SK-N-SH treated with all-trans-retinoic acid at 6 μM for 48 hours (cell line): ENCODE data around the gene TBXAS1.

Source experiments
- BACH2 ChIP-seq: fragments of 250-450 bp; sonication (Bioruptor Pico); IDR thresholded peaks from 2 replicates; pipeline ENCODE4 v1.9.0; 2021; ENCODE audit warnings: mild to moderate bottlenecking, borderline replicate concordance
- GLIS3 ChIP-seq: fragments of 250-450 bp; sonication (Bioruptor Pico); IDR thresholded peaks from 2 replicates; pipeline ENCODE4 v1.5.0; 2020; ENCODE audit warnings: mild to moderate bottlenecking, moderate library complexity
- PATZ1 ChIP-seq: fragments of 250-450 bp; sonication (Bioruptor Pico); IDR thresholded peaks from 2 replicates; pipeline ENCODE4 v1.8.0; 2020; ENCODE audit warnings: mild to moderate bottlenecking, moderate library complexity, borderline replicate concordance
- RARB ChIP-seq: fragments of 250-450 bp; sonication (Bioruptor Pico); IDR thresholded peaks from 2 replicates; pipeline ENCODE4 v1.8.0; 2021; ENCODE audit warnings: mild to moderate bottlenecking, moderate library complexity
- TCF4 ChIP-seq: fragments of 250-450 bp; sonication (Bioruptor Pico); IDR thresholded peaks from 2 replicates; pipeline ENCODE4 v1.8.0; 2021; ENCODE audit warnings: mild to moderate bottlenecking, moderate library complexity, borderline replicate concordance
- ZC3H10 ChIP-seq: fragments of 250-450 bp; sonication (Bioruptor Pico); IDR thresholded peaks from 2 replicates; pipeline ENCODE4 v1.5.1; 2021; ENCODE audit warnings: mild to moderate bottlenecking, moderate library complexity
- ZFP3 ChIP-seq: fragments of 250-450 bp; sonication (Bioruptor Pico); IDR thresholded peaks from 2 replicates; pipeline ENCODE4 v1.5.0; 2020; ENCODE audit warnings: mild to moderate bottlenecking, moderate library complexity
- ZFP30 ChIP-seq: fragments of 450-650 bp; formaldehyde crosslinking; IDR thresholded peaks from 2 replicates; pipeline ENCODE4 v1.5.0; 2022; ENCODE audit warnings: mild to moderate bottlenecking, moderate library complexity

- no peak for TF ChIP-seq PATZ1 (CRISPR knock-in tag)
- TF ChIP-seq GLIS3 (CRISPR knock-in tag), result no peak
- TF ChIP-seq TCF4 (CRISPR knock-in tag), result no peak
- TF ChIP-seq ZFP30 (CRISPR knock-in tag), result no peak
- TF ChIP-seq BACH2 (CRISPR knock-in tag), result no peak
- no peak for TF ChIP-seq ZC3H10 (CRISPR knock-in tag)
- TF ChIP-seq RARB, result no peak
- no peak for TF ChIP-seq ZFP3 (CRISPR knock-in tag)
Measured at GRCh38 chr7:140005341-140005740, 176.3 kb downstream of the TBXAS1 start.
